ENCODE data around the gene CLSTN2. TPM values are rescaled to one million over a fixed set of nuclear protein-coding genes. Genes with fewer than 3 reads are reported as not detected.

The CLSTN2 gene
- total and polyA plus RNA-seq, 2 experiments from 2014 or later, result 23.0 to 27.0 TPM

DNA sequence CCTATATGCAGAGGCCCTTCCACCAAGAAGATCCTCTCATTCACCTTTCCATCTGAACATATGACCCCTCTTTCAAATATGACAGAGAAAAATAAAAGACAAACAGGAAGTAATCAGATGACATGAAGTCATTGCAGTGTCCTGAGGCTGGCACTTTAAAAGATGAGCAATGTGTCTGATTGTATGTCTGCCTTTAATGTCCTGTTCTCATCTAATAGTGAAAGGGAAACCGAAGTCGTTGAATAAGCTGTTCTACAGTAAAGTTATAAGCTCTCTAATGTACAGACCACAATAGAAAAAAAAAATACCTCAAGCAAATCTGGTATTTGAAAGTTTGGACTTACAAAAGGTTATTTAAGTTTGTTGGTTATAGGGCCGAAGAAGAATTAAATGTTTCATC lies 243.0 kb downstream of the CLSTN2 start:
- H3K4me1 ChIP-seq (ENCODE audit: insufficient read depth), result no peaks in the 10 kb centered on the region
- WGBS (ENCODE audit: low lambda C conversion rate, missing lambda C conversion rate), result 87% methylated on average over 3 of the region's 3 CpGs

GRCh38 chr3:140178482-140178881 lies 243.5 kb downstream of the CLSTN2 start:
- TF ChIP-seq EZH2phosphoT487 (IDR thresholded peaks at IDR 0.05; ENCODE audit: low read depth, severe bottlenecking, unreplicated experiment) (no peak), EZH2 (IDR thresholded peaks at IDR 0.05; ENCODE audit: borderline replicate concordance) (no peak)
- TF ChIP-seq, protein P1, sequence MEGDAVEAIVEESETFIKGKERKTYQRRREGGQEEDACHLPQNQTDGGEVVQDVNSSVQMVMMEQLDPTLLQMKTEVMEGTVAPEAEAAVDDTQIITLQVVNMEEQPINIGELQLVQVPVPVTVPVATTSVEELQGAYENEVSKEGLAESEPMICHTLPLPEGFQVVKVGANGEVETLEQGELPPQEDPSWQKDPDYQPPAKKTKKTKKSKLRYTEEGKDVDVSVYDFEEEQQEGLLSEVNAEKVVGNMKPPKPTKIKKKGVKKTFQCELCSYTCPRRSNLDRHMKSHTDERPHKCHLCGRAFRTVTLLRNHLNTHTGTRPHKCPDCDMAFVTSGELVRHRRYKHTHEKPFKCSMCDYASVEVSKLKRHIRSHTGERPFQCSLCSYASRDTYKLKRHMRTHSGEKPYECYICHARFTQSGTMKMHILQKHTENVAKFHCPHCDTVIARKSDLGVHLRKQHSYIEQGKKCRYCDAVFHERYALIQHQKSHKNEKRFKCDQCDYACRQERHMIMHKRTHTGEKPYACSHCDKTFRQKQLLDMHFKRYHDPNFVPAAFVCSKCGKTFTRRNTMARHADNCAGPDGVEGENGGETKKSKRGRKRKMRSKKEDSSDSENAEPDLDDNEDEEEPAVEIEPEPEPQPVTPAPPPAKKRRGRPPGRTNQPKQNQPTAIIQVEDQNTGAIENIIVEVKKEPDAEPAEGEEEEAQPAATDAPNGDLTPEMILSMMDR (IDR thresholded peaks at IDR 0.05; ENCODE audit: poor library complexity), result no peak
- no peaks in the 10 kb centered on the region for H3K9me3 ChIP-seq (ENCODE audit: low read depth)
- no peaks in the 10 kb centered on the region for H3K9me2 ChIP-seq (replicated peaks; ENCODE audit: insufficient read depth)
- no peak overlapping the region for H3K4me3 ChIP-seq
- H2AFZ ChIP-seq, result no peak overlapping the region
- no peaks in the 10 kb centered on the region for H3K36me3 ChIP-seq (replicated peaks; ENCODE audit: insufficient read depth, low read depth)
- H3K4me1 ChIP-seq (ENCODE audit: insufficient read depth), result no peaks in the 10 kb centered on the region
- no peak overlapping the region for H3K4me2 ChIP-seq
- WGBS (ENCODE audit: low lambda C conversion rate, missing lambda C conversion rate), result 76% methylated on average over 5 of the region's 5 CpGs
- H3K79me2 ChIP-seq, result no peaks in the 10 kb centered on the region
- H3K27ac ChIP-seq, result no peak overlapping the region
- DNase-seq (ENCODE audit: low spot score), result no peak
- H3K27me3 ChIP-seq, result no peaks in the 10 kb centered on the region
- H4K20me1 ChIP-seq (ENCODE audit: insufficient read depth, poor library complexity, severe bottlenecking), result no peaks in the 10 kb centered on the region

More for the DNA sequence above, 243.0 kb downstream of the CLSTN2 start:
- Histone ChIP-seq H3K4me2 (no peak overlapping the region), H3K9me2 (replicated peaks; ENCODE audit: insufficient read depth) (no peaks in the 10 kb centered on the region), H4K20me1 (ENCODE audit: insufficient read depth, poor library complexity, severe bottlenecking) (no peaks in the 10 kb centered on the region), H3K4me3 (no peak overlapping the region), H3K27ac (no peak overlapping the region), H3K36me3 (replicated peaks; ENCODE audit: insufficient read depth, low read depth) (no peaks in the 10 kb centered on the region), H3K9me3 (ENCODE audit: low read depth) (no peaks in the 10 kb centered on the region), H2AFZ (no peak overlapping the region), H3K79me2 (no peaks in the 10 kb centered on the region), H3K27me3 (no peaks in the 10 kb centered on the region)
- no peak for DNase-seq (ENCODE audit: low spot score)
- TF ChIP-seq EZH2 (IDR thresholded peaks at IDR 0.05; ENCODE audit: borderline replicate concordance) (no peak), EZH2phosphoT487 (IDR thresholded peaks at IDR 0.05; ENCODE audit: low read depth, severe bottlenecking, unreplicated experiment) (no peak)
- TF ChIP-seq, protein P1 (IDR thresholded peaks at IDR 0.05; ENCODE audit: poor library complexity), result no peak

DNA sequence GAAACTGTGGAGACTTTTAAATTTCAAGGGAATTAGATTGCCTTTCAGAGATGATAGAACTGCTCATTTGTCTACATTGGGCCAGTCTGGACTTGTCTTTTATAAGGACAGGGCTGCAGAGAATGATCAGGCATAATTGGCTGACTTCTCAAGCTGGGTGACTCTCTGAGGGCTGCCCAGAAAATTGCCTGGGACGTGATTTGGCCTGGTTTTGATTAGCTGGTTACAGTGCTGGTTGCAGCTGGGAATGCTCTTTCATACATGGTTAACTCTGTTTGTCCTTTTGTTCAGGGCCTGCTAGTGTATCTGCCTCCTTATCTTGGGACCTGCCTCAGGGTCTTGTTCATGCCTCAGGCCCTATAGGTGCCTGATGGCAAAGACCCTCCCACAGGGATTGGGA lies 245.6 kb downstream of the CLSTN2 start:
- 35% methylated on average over 1 of the region's 1 CpG for WGBS (ENCODE audit: low lambda C conversion rate, missing lambda C conversion rate)
- TF ChIP-seq EZH2phosphoT487 (IDR thresholded peaks at IDR 0.05; ENCODE audit: low read depth, severe bottlenecking, unreplicated experiment) (no peak), EZH2 (IDR thresholded peaks at IDR 0.05; ENCODE audit: borderline replicate concordance) (no peak)
- TF ChIP-seq, protein P1 (IDR thresholded peaks at IDR 0.05; ENCODE audit: poor library complexity), result no peak
- Histone ChIP-seq H3K79me2 (no peaks in the 10 kb centered on the region), H3K9me2 (replicated peaks; ENCODE audit: insufficient read depth) (no peaks in the 10 kb centered on the region), H3K27ac (no peak overlapping the region), H3K4me3 (no peak overlapping the region), H2AFZ (no peak overlapping the region), H3K4me2 (no peak overlapping the region), H3K4me1 (ENCODE audit: insufficient read depth) (no peaks in the 10 kb centered on the region), H3K9me3 (ENCODE audit: low read depth) (no peaks in the 10 kb centered on the region), H3K27me3 (no peaks in the 10 kb centered on the region), H3K36me3 (replicated peaks; ENCODE audit: insufficient read depth, low read depth) (no peaks in the 10 kb centered on the region), H4K20me1 (ENCODE audit: insufficient read depth, poor library complexity, severe bottlenecking) (no peaks in the 10 kb centered on the region)
- DNase-seq (ENCODE audit: low spot score), result no peak

DNA sequence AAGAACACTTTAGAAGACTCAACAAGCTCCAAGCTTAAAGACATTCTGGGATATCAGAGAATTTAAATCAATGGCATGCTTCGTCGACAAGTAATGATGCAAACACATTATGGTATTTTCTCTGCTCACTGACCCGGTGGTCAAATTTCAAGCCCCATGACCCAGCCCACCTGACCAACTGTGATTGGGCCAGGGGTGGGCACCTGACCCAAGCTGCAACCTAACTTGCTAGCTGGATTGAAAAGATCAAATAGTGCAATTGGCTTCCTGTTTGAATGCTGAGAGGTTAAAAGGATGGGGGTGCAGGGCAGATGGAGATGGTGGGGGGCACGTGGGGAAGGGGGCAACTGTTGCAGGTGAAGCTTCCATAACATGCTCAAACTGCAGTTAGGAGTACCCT lies 250.4 kb downstream of the CLSTN2 start:
- Histone ChIP-seq H2AFZ (no peak overlapping the region), H3K9me3 (ENCODE audit: low read depth) (no peaks in the 10 kb centered on the region), H4K20me1 (ENCODE audit: insufficient read depth, poor library complexity, severe bottlenecking) (no peaks in the 10 kb centered on the region), H3K4me3 (no peak overlapping the region), H3K4me2 (no peak overlapping the region), H3K27me3 (no peaks in the 10 kb centered on the region), H3K36me3 (replicated peaks; ENCODE audit: insufficient read depth, low read depth) (no peaks in the 10 kb centered on the region), H3K4me1 (ENCODE audit: insufficient read depth) (peaks cover 7% of the 10 kb centered on the region), H3K9me2 (replicated peaks; ENCODE audit: insufficient read depth) (no peaks in the 10 kb centered on the region), H3K27ac (no peak overlapping the region), H3K79me2 (no peaks in the 10 kb centered on the region)
- WGBS (ENCODE audit: low lambda C conversion rate, missing lambda C conversion rate), result 89% methylated on average over 4 of the region's 4 CpGs
- DNase-seq (ENCODE audit: low spot score), result no peak
- TF ChIP-seq EZH2 (IDR thresholded peaks at IDR 0.05; ENCODE audit: borderline replicate concordance) (no peak), EZH2phosphoT487 (IDR thresholded peaks at IDR 0.05; ENCODE audit: low read depth, severe bottlenecking, unreplicated experiment) (no peak)
- TF ChIP-seq, protein P1 (IDR thresholded peaks at IDR 0.05; ENCODE audit: poor library complexity), result no peak

Measured in hepatocyte (in vitro differentiated cells).